Esophagus squamous epithelium (tissue), 5 donors: ENCODE results near the gene ZNF683. TPM values are rescaled to one million over a fixed set of nuclear protein-coding genes. Genes with fewer than 3 reads are reported as not detected.
"Not testable (repeated sequence)": the region's sequence is repeated elsewhere in the genome, so short reads cannot be mapped to it uniquely, and the experiment has no call there.

ENCODE experiments used
- DNase-seq: peaks from one replicate; lab custom pipeline; 2025; lab: John Stamatoyannopoulos, UW
- H3K27ac ChIP-seq, 4 donors: fragments of 200-600 bp; sonication (generic); one replicate each; pipeline ENCODE4 v1.5.1; 2016 to 2019; ENCODE audit warnings: mild to moderate bottlenecking in 1 of 4
- H3K27me3 ChIP-seq, 4 donors: fragments of 200-600 bp; sonication (generic); 1 replicate in 3 of 4; 2 replicates in 1 of 4; pipeline versions ENCODE4 v1.5.1 to v1.6.0; 2017 to 2021; ENCODE audit warnings: antibody characterized with exemption in 1 of 4
- H3K36me3 ChIP-seq, 3 donors: fragments of 200-600 bp; sonication (generic); one replicate each; pipeline ENCODE4 v1.5.1; 2016 to 2019
- H3K4me1 ChIP-seq, 3 donors: fragments of 200-600 bp; sonication (generic); one replicate each; pipeline ENCODE4 v1.5.1; 2017 to 2019
- H3K4me3 ChIP-seq, 4 donors: fragments of 200-600 bp; sonication (generic); 1 replicate in 3 of 4; 2 replicates in 1 of 4; pipeline ENCODE4 v1.5.1; 2016 to 2019; ENCODE audit warnings: mild to moderate bottlenecking in 2 of 4, moderate library complexity in 1 of 4
- H3K9me3 ChIP-seq, 3 donors: fragments of 200-600 bp; sonication (generic); one replicate each; pipeline ENCODE4 v1.5.1; 2016 to 2019
- POLR2A ChIP-seq, 4 donors: fragments of 450-650 bp; IDR thresholded peaks; one replicate each; pipeline ENCODE4 v1.6.1; 2017; ENCODE audit warnings: antibody characterized with exemption in 4 of 4, mild to moderate bottlenecking in 4 of 4, moderate library complexity in 3 of 4
- WGBS, 2 donors: methylation state at CpG; one replicate each; pipeline ENCODE4 v1.1.5; 2018; 5-methylcytosine and 5-hydroxymethylcytosine counted together
- intact Hi-C: fragments of 100-400 bp; cut with DNase I; formaldehyde crosslinking; loops from one replicate; pipeline ENCODE4 v1.15.0; 2022
- total RNA-seq, 4 donors: library from RNA; depleted of rRNA; stranded (reverse); fragments of >200 nt; gene quantifications; one replicate each; pipeline ENCODE4 v1.1.0, GENCODE V29; 2016
- TF ChIP-seq, protein P1 (sequence below), 6 experiments: fragments of 450-650 bp in 4 of 6; fragments of 200-600 bp in 2 of 6; sonication (generic) in 2 of 6; IDR thresholded peaks; one replicate each; pipeline ENCODE4 v1.5.1; 2016 to 2019; ENCODE audit warnings: antibody characterized with exemption in 6 of 6, mild to moderate bottlenecking in 4 of 6, moderate library complexity in 4 of 6
- donor health status: DM: yes; HTN: yes; CAD: no.

The ZNF683 gene
- total RNA-seq, 4 donors from 2014 or later = 0.26 to 0.95 TPM; not detected in 2

GRCh38 chr1:26387447-26387846 lies 14.9 kb upstream of the ZNF683 start:
- Histone ChIP-seq H3K4me3 (no peak overlapping the region), H3K4me1 (peaks cover 0 to 16% (median 0%) of the 10 kb centered on the region in 3 donors), H3K9me3 (no peaks in the 10 kb centered on the region), H3K36me3 (no peaks in the 10 kb centered on the region), H3K27me3 (peaks cover 0 to 76% (median 0%) of the 10 kb centered on the region in 4 donors), H3K27ac (no peak overlapping the region)
- DNase-seq = no peak
- 55 to 60% methylated on average over 7 of the region's 7 CpGs for WGBS, 2 donors
- no peak for TF ChIP-seq POLR2A (IDR thresholded peaks at IDR 0.05)
- intact Hi-C loops = no loop called here

DNA sequence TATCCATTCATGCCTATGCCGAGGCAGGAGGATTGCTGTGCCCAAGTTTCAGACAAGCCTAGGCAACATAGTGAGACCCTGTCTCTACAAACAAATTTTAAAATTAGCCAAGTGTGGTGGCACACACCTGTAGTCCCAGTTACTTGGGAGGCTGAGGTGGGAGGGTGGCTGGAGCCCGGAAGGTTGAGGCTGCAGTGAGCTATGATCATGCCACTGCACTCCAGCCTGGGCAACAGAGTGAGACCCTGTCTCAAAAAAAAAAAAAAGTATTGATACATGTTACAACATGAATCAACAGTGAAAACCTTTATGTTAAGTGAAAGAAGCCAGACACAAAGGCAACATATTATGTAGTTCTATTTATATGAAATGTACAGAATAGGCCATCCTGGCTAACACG lies 12.5 kb upstream of the ZNF683 start:
- 64 to 67% methylated on average over 3 of the region's 3 CpGs for WGBS, 2 donors
- H3K4me3 ChIP-seq, H3K36me3 ChIP-seq, DNase-seq, H3K9me3 ChIP-seq, H3K4me1 ChIP-seq, H3K27ac ChIP-seq, intact Hi-C loops: not testable (repeated sequence)
- H3K27me3 ChIP-seq = peaks cover 0 to 64% (median 0%) of the 10 kb centered on the region in 4 donors

DNA sequence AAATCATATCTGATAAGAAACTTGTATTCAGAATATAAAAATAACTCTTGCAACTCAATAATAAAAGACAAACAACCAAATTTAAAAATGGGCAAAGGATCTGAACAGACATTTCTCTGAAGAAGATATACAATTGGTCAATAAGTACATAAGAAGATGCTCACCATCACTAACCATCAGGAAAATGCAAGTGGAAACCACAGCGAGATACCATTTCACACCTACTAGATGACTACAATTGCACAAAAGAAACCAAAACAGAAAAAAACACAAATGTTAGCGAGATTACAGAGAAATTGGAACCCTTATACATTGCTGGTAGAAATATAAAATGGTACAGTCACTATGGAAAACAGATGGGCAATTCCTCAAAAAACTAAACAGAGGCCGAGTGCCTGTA lies 11.5 kb upstream of the ZNF683 start:
- Histone ChIP-seq H3K4me1 (no peaks in the 10 kb centered on the region), H3K27ac (no peak overlapping the region), H3K4me3 (no peak overlapping the region), H3K27me3 (peaks cover 0 to 54% (median 0%) of the 10 kb centered on the region in 4 donors), H3K36me3 (no peaks in the 10 kb centered on the region), H3K9me3 (no peaks in the 10 kb centered on the region)
- 60 to 82% methylated on average over 3 of the region's 3 CpGs for WGBS, 2 donors
- intact Hi-C loops = no loop called here
- TF ChIP-seq POLR2A (IDR thresholded peaks at IDR 0.05) = no peak
- TF ChIP-seq, protein P1, sequence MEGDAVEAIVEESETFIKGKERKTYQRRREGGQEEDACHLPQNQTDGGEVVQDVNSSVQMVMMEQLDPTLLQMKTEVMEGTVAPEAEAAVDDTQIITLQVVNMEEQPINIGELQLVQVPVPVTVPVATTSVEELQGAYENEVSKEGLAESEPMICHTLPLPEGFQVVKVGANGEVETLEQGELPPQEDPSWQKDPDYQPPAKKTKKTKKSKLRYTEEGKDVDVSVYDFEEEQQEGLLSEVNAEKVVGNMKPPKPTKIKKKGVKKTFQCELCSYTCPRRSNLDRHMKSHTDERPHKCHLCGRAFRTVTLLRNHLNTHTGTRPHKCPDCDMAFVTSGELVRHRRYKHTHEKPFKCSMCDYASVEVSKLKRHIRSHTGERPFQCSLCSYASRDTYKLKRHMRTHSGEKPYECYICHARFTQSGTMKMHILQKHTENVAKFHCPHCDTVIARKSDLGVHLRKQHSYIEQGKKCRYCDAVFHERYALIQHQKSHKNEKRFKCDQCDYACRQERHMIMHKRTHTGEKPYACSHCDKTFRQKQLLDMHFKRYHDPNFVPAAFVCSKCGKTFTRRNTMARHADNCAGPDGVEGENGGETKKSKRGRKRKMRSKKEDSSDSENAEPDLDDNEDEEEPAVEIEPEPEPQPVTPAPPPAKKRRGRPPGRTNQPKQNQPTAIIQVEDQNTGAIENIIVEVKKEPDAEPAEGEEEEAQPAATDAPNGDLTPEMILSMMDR (IDR thresholded peaks at IDR 0.05) = no peak
- DNase-seq = no peak

GRCh38 chr1:26378879-26379251 lies 6.3 kb upstream of the ZNF683 start:
- Histone ChIP-seq H3K36me3 (no peaks in the 10 kb centered on the region), H3K4me1 (peaks cover 10 to 16% (median 11%) of the 10 kb centered on the region in 3 donors), H3K9me3 (no peaks in the 10 kb centered on the region), H3K27ac (no peak overlapping the region), H3K27me3 (peaks cover 0 to 11% (median 0%) of the 10 kb centered on the region in 4 donors), H3K4me3 (no peak overlapping the region)
- no peak for DNase-seq
- intact Hi-C loops = no loop called here
- 73 to 94% methylated on average over 3 of the region's 3 CpGs for WGBS, 2 donors
- no peak for TF ChIP-seq POLR2A (IDR thresholded peaks at IDR 0.05)
- TF ChIP-seq, protein P1 (IDR thresholded peaks at IDR 0.05) = no peak

DNA sequence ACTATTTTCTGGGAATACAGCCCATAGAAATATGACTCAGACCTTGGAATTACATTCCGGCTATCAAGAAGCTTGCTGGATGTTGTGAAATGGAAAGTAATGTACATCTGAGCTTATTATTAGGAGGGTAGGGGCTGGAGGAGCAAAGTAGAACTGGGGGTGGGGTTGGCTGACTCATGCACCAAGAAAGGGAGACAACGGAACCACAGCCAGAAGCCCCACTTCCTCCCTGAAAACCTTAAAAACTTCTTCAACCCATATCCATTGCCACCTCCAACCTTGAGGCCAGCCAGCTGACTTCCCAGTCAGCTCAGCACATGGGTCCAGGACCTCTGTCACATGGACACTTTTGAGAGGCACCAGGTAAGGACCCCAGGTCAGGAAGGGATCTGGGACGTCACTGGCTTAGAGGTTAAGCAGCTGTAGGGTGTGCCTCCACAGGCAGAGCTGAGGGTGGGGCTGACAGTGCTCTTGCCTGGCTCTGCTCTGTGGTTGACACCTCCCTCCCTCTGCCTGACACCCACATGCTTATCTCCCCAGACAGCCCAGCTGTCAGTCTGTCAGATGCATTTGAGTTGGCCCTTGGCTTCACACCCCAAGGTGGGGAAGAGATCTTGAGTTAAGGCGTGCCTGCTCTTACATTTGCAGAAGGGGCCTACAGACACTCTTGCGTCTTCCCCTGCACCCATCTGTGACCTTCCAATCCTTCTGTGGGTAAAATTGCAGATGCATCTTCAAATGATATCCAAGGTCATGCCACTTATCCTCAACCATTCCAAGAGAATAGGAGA lies 5.7 kb upstream of the ZNF683 start:
- intact Hi-C loops = no loop called here
- 13 to 31% methylated on average over 4 to 5 of the region's 5 CpGs for WGBS, 2 donors
- H3K27ac ChIP-seq = peak overlapping the region; percentile 19 to 52 (median 46)
- no peaks in the 10 kb centered on the region for H3K36me3 ChIP-seq
- H3K9me3 ChIP-seq = no peaks in the 10 kb centered on the region
- H3K4me3 ChIP-seq = no peak overlapping the region
- TF ChIP-seq, protein P1 (IDR thresholded peaks at IDR 0.05) = no peak
- TF ChIP-seq POLR2A (IDR thresholded peaks at IDR 0.05) = no peak
- peaks cover 0 to 7% (median 0%) of the 10 kb centered on the region in 4 donors for H3K27me3 ChIP-seq
- H3K4me1 ChIP-seq = peaks cover 10 to 16% (median 11%) of the 10 kb centered on the region in 3 donors
- DNase-seq = no peak

DNA sequence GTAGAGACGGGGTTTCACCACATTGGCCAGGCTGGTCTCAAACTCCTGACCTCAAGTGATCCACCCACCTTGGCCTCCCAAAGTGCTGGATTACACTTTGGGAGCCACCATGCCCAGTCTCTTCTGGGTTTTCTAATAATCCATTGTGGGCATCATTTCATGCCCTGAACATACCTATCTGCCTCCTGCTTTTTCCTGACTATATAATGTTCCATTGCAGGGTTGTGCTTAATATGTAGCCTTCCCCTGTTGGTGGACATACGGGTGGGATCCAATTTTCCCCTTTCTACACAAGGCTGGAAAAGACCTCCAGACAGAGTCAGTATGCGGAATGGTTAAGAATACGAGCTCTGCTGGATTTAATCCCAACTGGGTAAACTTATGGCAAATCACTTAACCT lies 3.5 kb upstream of the ZNF683 start:
- WGBS, 2 donors = 90 to 96% methylated on average over 4 of the region's 4 CpGs

More for the DNA sequence above, 3.5 kb upstream of the ZNF683 start:
- no peaks in the 10 kb centered on the region for H3K27me3 ChIP-seq
- peaks cover 10 to 27% (median 14%) of the 10 kb centered on the region in 3 donors for H3K4me1 ChIP-seq
- no peak overlapping the region for H3K27ac ChIP-seq
- no peaks in the 10 kb centered on the region for H3K36me3 ChIP-seq
- intact Hi-C loops = no loop called here
- DNase-seq = no peak
- TF ChIP-seq POLR2A (IDR thresholded peaks at IDR 0.05) = no peak
- TF ChIP-seq, protein P1 (IDR thresholded peaks at IDR 0.05) = no peak
- no peaks in the 10 kb centered on the region for H3K9me3 ChIP-seq
- no peak overlapping the region for H3K4me3 ChIP-seq
